ENCODE results near the gene SDR39U1.

DNA sequence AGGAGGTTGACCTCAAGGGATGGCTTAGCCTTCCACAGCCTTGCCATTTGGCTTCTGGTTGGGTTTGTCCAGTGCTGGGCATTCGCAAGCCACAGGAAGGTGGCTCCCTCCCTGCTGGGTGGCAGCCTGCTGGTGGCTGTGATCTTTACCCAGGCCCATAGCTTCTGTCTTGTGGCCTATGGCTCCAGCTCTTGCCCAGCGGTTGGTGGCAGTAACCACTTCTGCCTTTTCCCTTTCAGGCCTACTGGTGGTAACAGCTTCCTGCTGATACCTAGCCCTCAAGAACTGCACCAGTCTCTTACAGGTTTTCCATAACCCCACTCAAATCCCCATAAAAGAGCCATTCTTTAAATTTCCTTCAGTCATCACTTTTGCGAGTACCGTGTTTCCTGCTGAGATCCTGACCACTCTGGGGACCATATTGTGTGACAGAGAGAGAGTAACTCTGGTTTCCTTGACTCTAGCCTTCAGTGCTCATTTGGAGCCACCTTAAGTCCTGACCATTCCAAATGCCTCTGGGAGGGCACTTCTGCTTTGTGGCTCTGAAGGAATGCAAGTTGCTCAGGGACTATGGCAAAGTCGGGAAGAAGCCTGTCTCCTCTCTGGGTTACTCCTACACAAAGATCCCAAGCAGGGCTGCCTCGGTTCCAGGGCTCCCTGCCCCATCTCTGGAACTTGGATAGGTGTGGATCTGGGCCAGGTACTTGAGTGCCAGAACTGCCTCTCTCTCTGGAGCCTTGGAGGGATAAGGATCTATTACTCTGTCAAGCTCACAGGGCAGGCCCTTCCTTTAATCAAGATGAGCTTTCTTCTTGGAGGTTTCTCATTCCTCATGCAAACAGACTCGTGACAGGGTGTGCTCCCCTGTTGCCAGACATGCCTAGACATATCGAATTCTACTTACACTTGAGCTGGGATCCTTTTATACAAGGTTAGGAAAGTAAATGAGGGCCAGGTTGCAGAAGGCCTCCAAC, 46.7 kb downstream of the SDR39U1 start:
- TF ChIP-seq EZH2phosphoT487 (IDR thresholded peaks at IDR 0.05; ENCODE audit: low read depth) = no peak
- TF ChIP-seq, protein P1, sequence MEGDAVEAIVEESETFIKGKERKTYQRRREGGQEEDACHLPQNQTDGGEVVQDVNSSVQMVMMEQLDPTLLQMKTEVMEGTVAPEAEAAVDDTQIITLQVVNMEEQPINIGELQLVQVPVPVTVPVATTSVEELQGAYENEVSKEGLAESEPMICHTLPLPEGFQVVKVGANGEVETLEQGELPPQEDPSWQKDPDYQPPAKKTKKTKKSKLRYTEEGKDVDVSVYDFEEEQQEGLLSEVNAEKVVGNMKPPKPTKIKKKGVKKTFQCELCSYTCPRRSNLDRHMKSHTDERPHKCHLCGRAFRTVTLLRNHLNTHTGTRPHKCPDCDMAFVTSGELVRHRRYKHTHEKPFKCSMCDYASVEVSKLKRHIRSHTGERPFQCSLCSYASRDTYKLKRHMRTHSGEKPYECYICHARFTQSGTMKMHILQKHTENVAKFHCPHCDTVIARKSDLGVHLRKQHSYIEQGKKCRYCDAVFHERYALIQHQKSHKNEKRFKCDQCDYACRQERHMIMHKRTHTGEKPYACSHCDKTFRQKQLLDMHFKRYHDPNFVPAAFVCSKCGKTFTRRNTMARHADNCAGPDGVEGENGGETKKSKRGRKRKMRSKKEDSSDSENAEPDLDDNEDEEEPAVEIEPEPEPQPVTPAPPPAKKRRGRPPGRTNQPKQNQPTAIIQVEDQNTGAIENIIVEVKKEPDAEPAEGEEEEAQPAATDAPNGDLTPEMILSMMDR (IDR thresholded peaks at IDR 0.05; ENCODE audit: low read depth, low read length) = no peak
